NCI-H526 treated with DMSO at 0.1 percent for 48 hours (cell line): Measurements from ENCODE around the gene SGO1.
A peak's percentile ranks its signal among the peaks of the same experiment; 100 is the strongest.

Source experiments
- DNase-seq: peaks from one replicate; lab custom pipeline; 2025; lab: John Stamatoyannopoulos, UW

Gene SGO1

DNA sequence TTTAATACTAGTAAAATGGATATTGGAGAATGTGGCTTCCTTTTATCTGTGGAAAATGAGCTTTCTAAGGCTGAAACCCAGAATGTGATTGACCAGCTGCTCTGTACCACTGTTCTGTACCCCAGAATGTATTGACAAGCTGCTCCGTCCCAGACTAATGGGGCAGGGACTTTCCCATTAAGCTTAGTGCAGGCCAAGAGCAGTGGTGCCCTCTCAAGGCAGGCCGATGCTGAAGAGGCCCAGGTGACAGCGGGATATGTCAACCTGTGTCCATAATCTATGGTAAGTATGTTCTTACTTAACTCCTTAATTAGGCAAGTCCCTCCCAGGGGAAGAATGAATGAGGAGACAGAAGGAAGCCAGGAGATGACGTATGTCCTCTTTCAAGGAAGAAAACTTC lies 31.1 kb downstream of the SGO1 start:
- DNase-seq = no peak

DNA sequence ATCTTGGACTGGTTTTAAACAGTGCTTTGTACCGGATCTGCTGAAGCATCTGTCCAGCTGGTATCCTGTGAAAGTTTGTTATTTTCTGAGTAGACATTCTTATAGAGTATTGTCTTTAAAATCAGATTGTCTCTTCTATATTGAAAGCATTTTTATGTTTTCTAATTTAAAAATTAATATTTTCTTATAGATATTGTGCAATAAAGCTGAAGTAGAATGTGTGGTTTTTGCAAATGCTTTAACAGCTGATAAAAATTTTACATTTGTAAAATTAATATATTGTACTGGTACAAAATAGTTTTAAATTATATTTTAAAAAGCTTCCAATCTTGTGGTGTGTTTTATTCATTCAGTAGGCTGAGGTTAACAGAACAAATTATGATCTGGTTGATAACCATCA lies 31.9 kb downstream of the SGO1 start:
- DNase-seq = no peak

DNA sequence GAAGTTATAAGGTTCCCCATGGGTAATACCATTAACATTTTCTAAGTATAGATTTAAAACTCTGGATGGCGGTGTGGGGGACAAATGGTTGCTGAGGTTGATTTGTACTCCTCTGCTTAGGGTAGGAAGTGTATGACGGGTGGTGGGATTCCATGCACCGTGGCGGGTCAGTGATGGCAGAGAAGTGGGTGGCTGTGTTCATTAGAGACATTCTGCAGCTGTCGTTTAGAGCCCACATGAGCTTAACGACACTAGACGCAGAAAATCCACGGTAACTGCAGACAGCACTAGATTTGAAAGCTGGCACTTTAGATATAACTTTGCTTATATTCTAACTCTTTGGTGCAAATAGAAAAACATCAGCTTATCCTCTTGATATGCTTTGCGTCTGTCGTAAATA lies 37.5 kb downstream of the SGO1 start:
- DNase-seq = no peak

DNA sequence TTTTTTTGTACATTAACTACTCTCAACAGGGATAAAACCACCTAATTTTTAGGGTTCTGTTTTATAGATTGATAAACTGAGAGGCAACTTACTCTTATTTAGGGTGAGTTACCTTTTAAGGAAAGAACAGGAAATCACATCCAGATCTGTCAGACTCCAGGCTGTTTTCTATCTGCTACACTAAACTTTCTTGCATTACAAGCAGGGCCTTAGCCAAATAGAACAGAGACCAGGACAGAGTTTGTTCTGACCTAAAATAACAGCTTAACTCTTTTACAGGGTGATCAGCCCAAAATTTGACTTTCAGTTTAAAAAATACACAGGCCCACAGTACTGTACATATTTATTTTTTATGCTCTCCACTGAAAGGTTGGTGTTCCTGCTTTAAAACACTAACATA lies 38.6 kb downstream of the SGO1 start:
- no peak for DNase-seq

DNA sequence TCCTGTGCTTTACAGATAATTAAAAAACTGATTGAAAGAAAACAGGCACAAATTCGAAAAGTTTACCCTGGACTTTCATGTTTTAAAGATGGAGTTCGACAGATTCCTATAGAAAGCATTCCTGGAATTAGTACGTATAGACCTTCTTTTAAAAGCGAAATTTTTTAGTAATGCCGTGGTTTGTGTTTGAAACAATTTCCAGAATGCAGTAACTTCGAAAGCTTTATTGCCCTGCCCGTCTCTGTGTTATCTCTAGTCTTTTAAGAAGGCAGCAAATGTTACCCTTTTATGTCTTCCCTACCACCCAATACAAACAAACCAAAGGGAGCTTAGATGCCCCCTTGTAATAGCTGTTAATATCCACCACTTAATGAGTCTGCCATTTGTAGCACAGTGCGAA lies 39.7 kb downstream of the SGO1 start:
- no peak for DNase-seq

DNA sequence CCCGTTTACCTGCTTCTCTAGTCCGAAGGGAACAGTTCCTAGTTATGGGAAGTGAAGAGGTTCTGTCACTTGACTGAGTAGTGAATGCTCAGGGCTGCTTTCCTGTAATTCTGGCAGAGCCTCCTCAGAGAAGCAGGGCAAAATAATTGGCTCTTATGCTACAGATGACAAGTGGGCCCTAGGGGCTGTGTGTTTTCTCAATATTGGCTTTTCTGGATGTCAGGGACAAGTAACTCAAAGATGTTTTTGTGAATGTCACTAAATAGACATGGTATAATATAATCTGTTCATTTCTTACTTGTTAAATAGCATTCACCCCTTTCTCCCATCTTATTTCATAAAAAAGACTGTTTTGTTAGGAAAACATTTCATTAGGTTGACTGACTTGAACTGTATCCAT lies 40.1 kb downstream of the SGO1 start:
- DNase-seq = no peak

DNA sequence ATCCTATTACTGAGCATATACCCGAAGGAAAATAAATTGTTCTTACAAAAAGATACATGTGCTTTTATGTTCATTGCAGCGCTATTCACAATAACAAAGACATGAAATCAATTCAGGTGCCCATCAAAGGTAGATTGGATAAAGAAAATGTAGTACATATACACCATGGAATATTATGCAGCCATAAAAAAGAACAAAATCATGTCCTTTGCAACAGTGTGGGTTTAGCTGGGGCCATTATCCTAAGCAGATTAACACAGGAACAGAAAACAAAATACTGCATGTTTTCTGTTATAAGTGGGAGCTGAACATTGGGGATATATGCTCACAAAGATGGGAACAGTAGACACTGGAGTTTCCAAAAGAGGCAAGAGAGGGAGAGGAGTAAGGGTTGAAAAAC lies 42.5 kb downstream of the SGO1 start:
- DNase-seq = no peak

DNA sequence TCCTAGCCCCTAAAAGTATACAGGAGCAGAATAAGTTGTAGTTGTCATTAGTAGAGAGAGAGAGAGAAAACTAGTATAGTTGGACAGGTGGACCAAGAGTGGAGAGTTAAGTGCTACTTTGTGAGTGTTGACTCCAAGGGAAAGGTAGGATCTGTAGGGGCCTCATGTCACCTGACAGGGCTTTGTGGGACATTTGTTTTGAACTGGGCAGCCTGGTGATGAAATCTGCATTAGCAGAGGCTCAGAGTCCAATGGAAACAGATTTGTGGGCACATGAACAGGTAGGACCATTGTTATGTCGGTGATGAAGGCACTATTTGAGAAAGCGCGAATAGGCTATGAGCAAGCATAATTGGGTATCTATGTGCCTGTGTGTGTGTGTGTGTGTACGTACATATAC lies 43.5 kb downstream of the SGO1 start:
- DNase-seq = no peak

DNA sequence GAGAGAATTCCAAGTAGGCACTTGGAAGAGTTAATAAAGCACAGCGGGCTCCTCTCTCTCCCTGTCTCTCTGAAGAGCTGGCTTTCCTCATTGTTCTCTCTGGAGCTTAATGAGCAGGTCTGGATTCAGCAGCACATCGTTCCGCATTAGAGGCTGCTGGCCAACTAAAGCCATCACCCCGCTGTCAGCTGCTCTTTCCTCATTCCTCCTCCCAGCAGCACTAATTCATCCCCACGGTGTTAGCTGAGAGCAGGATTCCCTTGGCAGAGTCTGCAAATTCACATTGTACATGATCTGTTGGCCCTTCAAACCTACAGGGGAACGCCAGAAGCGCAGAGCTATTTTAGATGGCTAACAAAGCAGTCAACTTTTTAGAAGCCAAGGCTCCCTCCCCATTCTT lies 44.2 kb downstream of the SGO1 start:
- no peak for DNase-seq

DNA sequence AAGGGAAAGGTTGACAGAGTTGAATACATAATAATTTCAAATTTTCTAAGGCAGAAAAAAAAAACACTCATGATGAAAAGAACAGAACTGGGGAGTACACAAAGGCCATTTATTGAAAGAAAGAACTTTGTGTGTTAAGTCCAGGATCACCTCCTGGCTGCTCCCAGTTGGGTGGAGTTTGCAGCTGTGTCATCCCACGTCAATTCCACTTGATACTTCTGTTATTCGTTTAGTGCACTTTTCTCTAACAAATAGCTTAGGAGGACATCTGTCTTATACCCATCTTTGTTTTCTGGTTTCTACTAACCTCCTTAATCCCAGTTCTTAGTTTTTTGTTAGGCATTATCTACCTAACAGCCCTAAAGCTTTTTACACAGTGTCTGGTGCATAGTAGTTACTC lies 44.7 kb downstream of the SGO1 start:
- DNase-seq = no peak

DNA sequence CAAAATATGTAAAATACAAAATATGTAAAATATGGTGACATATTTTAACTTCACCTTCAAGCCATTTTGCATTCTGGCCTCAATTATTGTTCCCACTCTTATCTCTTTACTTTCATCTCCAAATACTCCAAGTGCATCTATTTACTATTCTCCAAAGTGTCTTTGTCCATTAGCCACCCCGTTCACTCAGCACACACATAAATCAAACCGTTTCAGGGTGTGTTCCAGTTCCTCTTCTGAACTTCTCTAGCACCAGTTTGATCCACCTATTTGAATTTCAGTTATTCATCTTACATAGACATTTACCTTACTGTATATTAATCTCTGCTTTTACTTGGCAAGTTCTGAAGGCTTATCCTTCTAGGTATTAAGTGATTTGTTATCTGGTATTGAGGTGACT lies 45.1 kb downstream of the SGO1 start:
- DNase-seq = no peak

DNA sequence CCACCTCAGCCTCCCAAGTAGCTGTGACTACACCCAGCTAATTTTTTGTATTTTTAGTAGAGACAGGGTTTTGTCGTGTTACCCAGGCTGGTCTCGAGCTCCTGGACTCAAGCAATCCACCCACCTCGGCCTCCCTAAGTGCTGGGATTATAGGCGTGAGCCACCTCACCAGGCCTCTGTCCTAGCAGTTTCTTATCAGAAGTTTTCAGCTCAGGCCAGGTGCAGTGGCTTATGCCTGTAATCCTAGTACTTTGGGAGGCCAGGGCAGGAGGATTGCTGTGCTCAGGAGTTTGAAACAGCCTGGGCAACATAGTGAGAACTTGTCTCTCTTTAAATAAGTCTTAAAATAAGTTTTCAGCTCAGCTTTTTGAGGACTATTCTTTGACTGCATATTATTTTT lies 48.4 kb downstream of the SGO1 start:
- DNase-seq = no peak

DNA sequence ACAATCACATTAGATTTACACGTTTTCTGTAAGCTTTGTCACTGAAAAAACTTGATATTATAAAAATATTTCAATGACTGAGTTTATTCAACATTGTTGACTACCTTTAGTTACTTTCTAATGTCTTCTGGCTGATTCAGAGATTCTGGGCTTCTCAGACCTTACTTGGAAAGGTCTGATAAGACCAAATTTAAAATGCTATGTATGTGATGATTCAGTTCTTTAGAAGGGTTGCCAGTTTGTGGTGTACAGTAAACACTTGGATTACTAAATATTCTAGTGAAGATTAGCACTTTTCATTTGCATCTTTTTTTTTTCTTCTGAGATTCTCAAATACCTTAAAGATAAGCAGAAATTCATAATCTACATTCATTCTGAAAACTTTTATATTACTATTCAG lies 49.8 kb downstream of the SGO1 start:
- DNase-seq = no peak

DNA sequence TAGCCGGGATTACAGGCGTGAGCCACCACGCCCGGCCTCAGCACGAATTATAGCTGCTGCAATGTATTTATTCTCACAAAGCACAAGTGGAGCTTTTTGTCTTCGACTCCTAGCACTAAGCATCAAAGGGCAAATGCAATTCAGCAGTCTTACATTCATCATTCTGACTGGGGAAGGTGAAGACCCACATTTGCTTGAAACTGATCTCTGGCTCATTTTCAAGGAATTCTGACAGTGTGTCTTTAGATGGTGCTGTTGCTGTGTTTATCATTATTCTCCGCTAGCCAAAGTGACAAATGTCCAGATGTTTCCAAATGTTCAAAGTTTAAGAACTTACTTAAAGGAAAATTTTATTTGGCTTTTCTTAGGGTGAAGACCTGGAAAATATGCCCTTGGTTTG lies 55.9 kb downstream of the SGO1 start:
- DNase-seq = no peak

DNA sequence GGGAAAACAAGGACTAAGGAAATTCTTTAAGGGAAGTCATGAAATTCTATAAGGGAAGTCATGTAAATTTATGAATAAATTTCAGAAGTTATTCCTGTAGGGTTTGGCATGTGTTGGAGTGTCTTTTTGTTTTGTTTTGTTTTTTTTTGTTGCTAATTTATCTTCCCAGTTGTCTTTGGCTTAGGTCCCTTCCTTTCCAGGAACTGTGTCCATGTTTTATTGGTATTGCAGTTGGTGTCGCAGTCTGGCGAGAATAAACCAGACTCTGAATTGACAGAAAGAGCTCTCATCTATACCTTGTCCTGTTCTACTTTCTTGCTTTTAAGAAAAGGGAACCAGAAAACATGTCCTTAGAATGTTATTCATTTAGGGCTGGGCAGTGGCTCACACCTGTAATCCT lies 57.6 kb downstream of the SGO1 start:
- no peak for DNase-seq

DNA sequence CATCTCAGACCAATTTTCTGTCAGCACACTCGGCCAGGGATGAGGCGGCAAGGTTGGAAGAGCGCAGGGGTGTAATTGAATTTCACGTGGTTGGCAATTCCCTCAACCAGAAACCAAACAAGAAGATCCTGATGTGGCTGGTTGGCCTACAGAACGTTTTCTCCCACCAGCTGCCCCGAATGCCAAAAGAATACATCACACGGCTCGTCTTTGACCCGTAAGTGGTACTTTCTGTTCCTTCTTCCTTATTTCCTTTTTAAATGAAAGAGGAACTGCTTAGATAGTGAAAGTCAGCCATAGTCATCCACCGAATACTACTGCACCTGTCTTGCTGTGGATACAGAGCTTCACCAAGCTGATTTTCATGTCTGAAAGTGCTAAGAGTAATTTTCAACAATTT lies 60.1 kb downstream of the SGO1 start:
- DNase-seq = no peak

DNA sequence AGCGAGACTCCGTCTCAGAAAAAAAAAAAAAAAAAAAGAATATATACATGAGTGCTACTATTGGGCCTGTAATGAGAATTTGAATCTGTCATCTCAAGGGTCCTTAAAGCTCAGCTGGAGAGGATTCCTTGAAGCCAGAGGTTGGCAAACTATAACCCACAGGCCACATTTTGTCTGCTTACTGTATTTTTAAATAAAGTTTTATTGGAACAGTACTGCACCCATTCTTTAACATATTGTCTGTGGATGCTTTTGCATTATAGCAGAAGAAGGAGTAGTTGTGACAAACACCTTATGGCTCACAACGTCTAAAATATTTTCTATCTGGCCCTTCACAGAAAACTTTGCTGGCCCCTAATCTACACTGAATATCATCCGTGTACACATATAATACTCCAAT lies 60.7 kb downstream of the SGO1 start:
- no peak for DNase-seq

DNA sequence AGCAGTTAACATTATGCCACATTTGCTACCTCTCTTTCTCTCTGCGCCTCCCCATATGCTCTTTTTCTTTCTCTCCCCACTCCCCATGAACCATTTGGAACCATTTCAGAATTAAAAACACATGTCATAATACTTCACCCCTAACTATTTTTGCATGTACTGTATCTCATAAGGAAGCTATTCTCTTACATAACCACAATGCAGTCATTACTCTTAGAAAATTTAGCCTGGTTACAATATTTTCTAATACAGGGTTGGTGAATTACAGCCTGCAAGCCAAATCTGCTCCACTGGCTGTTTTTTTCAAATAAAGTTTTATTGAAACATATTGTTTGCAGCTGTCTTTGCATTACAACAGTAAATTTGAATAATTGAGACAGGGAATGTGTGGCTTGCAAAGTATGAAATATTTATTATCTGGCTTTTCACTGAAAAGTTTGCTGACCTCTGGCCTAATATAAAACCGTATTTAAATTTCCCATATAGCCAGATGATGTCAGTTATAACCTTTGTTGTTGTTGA lies 62.8 kb downstream of the SGO1 start:
- peak; percentile 50 for DNase-seq

DNA sequence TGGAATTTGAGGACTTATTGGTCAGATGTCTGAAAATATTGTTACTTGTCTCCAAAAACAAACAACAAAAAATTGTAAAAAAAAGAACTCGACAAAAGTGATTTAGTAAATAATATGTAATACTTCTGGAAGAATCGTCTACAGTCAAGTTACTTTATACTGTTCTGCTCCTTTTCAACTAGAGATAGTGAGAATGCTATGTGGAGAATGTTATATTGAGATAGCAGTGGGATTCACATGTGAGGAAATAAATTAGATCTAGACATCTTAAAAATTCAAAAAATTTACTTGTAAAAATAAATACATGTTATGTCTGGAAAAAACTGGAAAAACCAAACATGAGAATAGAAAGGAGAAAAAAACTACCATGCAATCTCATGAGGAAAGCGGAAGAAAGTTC lies 64.9 kb downstream of the SGO1 start:
- no peak for DNase-seq
